ENCODE results near the gene PTPRF. TPM values are rescaled to one million over a fixed set of nuclear protein-coding genes. Genes with fewer than 3 reads are reported as not detected.

Gene PTPRF
- total and polyA plus RNA-seq, 3 donors from 2014 or later, result 43.1 to 51.0 (median 45.4) TPM

DNA sequence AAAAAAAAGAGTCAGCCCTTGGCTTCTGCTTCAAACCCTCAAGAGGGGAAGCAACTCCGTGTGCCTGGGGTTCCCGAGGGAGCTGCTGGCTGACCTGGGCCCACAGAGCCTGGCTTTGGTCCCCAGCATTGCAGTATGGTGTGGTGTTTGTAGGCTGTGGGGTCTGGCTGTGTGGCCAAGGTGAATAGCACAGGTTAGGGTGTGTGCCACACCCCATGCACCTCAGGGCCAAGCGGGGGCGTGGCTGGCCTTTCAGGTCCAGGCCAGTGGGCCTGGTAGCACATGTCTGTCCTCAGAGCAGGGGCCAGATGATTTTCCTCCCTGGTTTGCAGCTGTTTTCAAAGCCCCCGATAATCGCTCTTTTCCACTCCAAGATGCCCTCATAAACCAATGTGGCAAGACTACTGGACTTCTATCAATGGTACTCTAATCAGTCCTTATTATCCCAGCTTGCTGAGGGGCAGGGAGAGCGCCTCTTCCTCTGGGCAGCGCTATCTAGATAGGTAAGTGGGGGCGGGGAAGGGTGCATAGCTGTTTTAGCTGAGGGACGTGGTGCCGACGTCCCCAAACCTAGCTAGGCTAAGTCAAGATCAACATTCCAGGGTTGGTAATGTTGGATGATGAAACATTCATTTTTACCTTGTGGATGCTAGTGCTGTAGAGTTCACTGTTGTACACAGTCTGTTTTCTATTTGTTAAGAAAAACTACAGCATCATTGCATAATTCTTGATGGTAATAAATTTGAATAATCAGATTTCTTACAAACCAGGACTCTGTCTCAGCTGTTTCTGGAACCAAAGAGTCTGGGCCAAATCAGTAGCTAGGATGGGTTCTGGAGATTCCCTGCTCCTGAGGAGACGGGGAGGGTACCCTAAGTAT lies 92.5 kb downstream of the PTPRF start:
- DNase-seq, result no peak
- no peaks in the 10 kb centered on the region for H3K27me3 ChIP-seq
- H3K9me3 ChIP-seq, result no peaks in the 10 kb centered on the region
- 89% methylated on average over 13 of the region's 13 CpGs for WGBS, 2 donors
- H3K36me3 ChIP-seq (ENCODE audit: low read depth, missing control alignments), result no peaks in the 10 kb centered on the region
- H3K4me1 ChIP-seq, result no peaks in the 10 kb centered on the region
- no peak for TF ChIP-seq CTCF (IDR thresholded peaks at IDR 0.05)
- TF ChIP-seq POLR2A (IDR thresholded peaks at IDR 0.05), result no peak
- intact Hi-C loops (cut with DNase I; ENCODE audit: low total_unique reads), result no loop called here
- H3K27ac ChIP-seq, result peak overlapping the region in 1 of 2 donors; percentile 5
- no peak overlapping the region for H3K4me3 ChIP-seq

GRCh38 chr1:43625063-43625780 lies 94.5 kb downstream of the PTPRF start:
- intact Hi-C loops (cut with DNase I; ENCODE audit: low total_unique reads), result no loop called here
- WGBS, 2 donors, result 89 to 92% methylated on average over 16 of the region's 16 CpGs
- no peak for DNase-seq
- no peak for TF ChIP-seq CTCF (IDR thresholded peaks at IDR 0.05)
- TF ChIP-seq POLR2A (IDR thresholded peaks at IDR 0.05), result no peak
- Histone ChIP-seq H3K9me3 (no peaks in the 10 kb centered on the region), H3K36me3 (ENCODE audit: low read depth, missing control alignments) (no peaks in the 10 kb centered on the region), H3K4me3 (no peak overlapping the region), H3K27ac (no peak overlapping the region), H3K4me1 (no peaks in the 10 kb centered on the region), H3K27me3 (no peaks in the 10 kb centered on the region)

DNA sequence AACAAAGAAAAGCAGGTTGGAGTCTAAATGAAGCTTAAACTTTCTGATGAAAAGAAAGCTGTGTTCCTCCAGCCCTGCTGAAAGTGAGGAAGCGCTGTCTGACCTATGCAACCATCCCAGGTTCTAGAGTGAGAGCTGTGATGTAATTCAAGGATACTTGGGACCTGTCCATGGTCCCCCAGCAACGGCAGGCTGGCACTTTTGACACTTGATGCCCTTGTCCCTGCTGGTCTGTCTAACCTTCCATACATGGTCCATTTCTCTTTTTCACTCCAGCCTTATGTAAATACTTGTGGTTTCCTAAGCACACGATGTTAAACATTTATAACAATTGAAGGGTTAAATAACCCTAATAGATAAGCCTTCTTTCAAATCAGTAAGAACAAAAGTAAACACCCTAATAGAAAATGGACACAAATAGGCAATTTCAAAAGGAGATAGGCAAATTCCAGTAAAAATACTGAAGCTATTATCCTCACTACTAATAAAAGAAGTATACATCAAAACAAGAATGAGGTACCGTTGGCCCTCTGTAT lies 101.5 kb downstream of the PTPRF start:
- Histone ChIP-seq H3K4me3 (no peak overlapping the region), H3K27ac (no peak overlapping the region), H3K27me3 (no peaks in the 10 kb centered on the region), H3K9me3 (no peaks in the 10 kb centered on the region), H3K4me1 (no peaks in the 10 kb centered on the region), H3K36me3 (ENCODE audit: low read depth, missing control alignments) (no peaks in the 10 kb centered on the region)
- intact Hi-C loops (cut with DNase I; ENCODE audit: low total_unique reads), result no loop called here
- WGBS, 2 donors, result 66 to 68% methylated on average over 4 of the region's 4 CpGs
- TF ChIP-seq POLR2A (IDR thresholded peaks at IDR 0.05) (no peak), CTCF (IDR thresholded peaks at IDR 0.05) (no peak)
- no peak for DNase-seq

DNA sequence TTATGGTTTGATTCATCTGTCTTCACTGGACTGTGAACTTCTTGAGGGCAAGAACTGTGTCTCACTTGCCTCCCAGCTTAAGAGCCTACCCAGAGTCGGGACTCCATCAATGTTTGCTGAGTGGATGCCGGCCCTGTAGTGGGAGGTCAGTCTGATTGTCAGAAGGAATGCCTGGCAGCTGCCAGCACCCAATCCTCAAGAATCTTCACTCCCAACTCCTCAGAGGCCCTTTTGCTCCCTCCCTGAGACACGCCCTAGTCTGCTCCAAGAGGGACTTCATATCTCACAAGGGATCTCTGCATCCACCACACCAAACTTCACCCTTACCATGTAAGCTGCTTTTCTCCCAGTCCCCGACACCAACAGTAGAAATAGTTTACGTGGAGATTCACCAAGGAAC lies 104.0 kb downstream of the PTPRF start:
- H3K36me3 ChIP-seq (ENCODE audit: low read depth, missing control alignments), result no peaks in the 10 kb centered on the region
- H3K9me3 ChIP-seq, result no peaks in the 10 kb centered on the region
- WGBS, 2 donors, result 59 to 72% methylated on average over 5 of the region's 5 CpGs
- no peaks in the 10 kb centered on the region for H3K4me1 ChIP-seq
- H3K27me3 ChIP-seq, result no peaks in the 10 kb centered on the region
- intact Hi-C loops (cut with DNase I; ENCODE audit: low total_unique reads), result no loop called here
- TF ChIP-seq CTCF (IDR thresholded peaks at IDR 0.05) (no peak), POLR2A (IDR thresholded peaks at IDR 0.05) (no peak)
- H3K4me3 ChIP-seq, result no peak overlapping the region
- no peak overlapping the region for H3K27ac ChIP-seq
- no peak for DNase-seq
